Stimulated activated naive CD4-positive, alpha-beta T cell (primary cell): ENCODE data around the gene EIF2D.
A peak's percentile ranks its signal among the peaks of the same experiment; 100 is the strongest.

ENCODE experiments used
- DNase-seq, 6 experiments: peaks; one replicate each; lab custom pipeline; 2025; lab: John Stamatoyannopoulos, UW

Gene EIF2D

DNA sequence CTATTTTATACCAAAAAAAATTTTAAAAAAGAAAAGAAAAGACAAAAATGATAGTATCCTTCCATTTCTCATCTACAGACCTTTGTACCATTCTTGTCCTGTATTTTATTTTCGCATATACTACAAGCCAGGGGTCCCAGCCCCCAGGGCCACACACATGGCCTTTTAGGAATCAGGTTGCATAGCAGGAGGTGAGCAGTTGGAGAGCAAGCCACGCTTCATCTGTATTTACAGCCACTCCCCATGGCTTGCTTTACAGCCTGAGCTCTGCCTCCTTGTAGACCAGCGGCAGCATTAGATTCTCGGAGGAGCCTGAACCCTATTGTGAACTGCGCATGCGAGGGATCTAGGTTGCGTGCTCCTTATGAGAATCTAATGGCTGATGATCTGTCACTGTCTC, 65.2 kb downstream of the EIF2D start:
- no peak for DNase-seq

DNA sequence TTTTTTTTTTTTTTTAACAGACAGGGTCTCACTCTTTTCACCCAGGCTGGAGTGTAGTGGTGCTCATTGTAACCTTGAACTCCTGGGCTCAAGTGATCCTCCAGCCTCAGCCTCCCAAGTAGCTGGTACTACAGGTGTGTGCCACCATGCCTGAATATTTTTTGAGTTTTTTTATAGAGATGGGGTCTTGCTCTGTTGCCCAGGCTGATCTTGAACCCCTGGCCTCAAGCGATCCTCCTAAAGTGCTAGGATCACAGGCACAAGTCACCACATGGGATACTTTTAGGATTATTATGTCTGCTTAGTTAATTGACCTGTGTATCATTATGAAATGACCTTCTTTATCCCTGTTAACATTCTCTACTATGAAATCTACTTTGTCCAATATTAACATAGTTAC, 66.9 kb downstream of the EIF2D start:
- DNase-seq, result no peak

DNA sequence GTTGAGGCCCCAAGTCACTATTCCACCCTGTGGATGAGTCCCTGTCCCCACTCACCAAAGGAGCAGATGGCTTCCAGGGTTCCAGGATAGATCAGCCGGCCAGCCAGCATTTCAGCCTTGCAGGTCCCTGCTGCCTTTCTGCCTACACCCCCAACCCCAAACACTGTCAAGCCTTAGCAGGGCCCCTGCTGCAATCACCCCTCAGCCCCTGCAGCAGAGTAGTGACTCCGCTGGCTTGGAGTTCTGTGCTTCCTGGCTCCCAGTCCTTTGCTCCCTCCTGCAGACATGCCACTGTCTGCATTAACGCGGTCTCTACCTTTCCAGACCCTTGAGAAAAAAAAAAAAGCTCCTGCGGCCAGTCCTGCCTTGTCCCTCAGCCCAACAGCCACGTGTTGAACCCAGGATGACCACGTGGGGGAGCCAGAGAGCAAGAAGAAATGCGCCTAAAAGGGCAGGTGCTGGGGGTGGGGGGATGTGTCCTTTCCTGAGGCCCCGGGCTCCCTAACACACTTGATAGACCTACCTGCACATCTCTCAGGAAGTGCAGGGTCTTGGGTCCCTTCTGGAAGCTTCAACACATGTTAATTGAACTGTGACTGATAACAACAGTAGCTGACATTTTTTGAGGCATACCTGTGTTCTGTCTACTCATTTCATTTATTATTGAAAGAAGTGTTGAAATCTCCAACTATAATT, 67.6 kb downstream of the EIF2D start:
- peak; percentile 58 to 84 (median 78) for DNase-seq
